Measurements from ENCODE around the gene GNG13. TPM values are rescaled to one million over a fixed set of nuclear protein-coding genes. Genes with fewer than 3 reads are reported as not detected.

GNG13 gene
- total RNA-seq, 2 donors from 2014 or later = not detected

GRCh38 chr16:785563-786535 is 14.7 kb downstream of the GNG13 start:
- intact Hi-C loops (cut with DNase I) = no loop called here
- Histone ChIP-seq H3K36me3 (replicated peaks in 1 of 2; ENCODE audit: insufficient read depth in 1 of 2, low read depth in 2 of 2) (no peaks in the 10 kb centered on the region), H3K4me3 (no peak overlapping the region), H3K4me1 (peaks cover 28% of the 10 kb centered on the region), H3K9me3 (no peaks in the 10 kb centered on the region), H3K27me3 (peaks cover 0 to 10% of the 10 kb centered on the region in 2 donors), H3K27ac (no peak overlapping the region)
- 62 to 64% methylated on average over 14 to 53 of the region's 58 CpGs for WGBS, 2 donors
- DNase-seq (peak; percentile 62 to 77 (median 67)), ATAC-seq (no peak)
- TF ChIP-seq CTCF (IDR thresholded peaks at IDR 0.05) = peak; percentile 48 to 66 (median 55)
- TF ChIP-seq POLR2A (IDR thresholded peaks at IDR 0.05) = no peak

GRCh38 chr16:784431-784830 is 16.1 kb downstream of the GNG13 start:
- DNase-seq (no peak), ATAC-seq (no peak)
- H3K9me3 ChIP-seq = no peaks in the 10 kb centered on the region
- no peak overlapping the region for H3K4me3 ChIP-seq
- 86% methylated on average over 17 of the region's 19 CpGs; no CpG with 5 or more reads in 1 of the 2 donors for WGBS, 2 donors
- peaks cover 27% of the 10 kb centered on the region for H3K4me1 ChIP-seq
- H3K27ac ChIP-seq = no peak overlapping the region
- intact Hi-C loops (cut with DNase I) = no loop called here
- no peaks in the 10 kb centered on the region for H3K36me3 ChIP-seq (replicated peaks in 1 of 2; ENCODE audit: insufficient read depth in 1 of 2, low read depth in 2 of 2)
- H3K27me3 ChIP-seq = peaks cover 0 to 10% of the 10 kb centered on the region in 2 donors
- TF ChIP-seq POLR2A (IDR thresholded peaks at IDR 0.05) = no peak
- TF ChIP-seq CTCF (IDR thresholded peaks at IDR 0.05) = no peak

GRCh38 chr16:783404-784161 is 17.0 kb downstream of the GNG13 start:
- DNase-seq (peak in 3 of 4 donors; percentile 41 to 53 (median 43)), ATAC-seq (no peak)
- 0 to 30% methylated on average over 3 to 17 of the region's 17 CpGs for WGBS, 2 donors
- Histone ChIP-seq H3K4me1 (peaks cover 19% of the 10 kb centered on the region), H3K4me3 (no peak overlapping the region), H3K27ac (no peak overlapping the region), H3K27me3 (peaks cover 0 to 10% of the 10 kb centered on the region in 2 donors), H3K9me3 (no peaks in the 10 kb centered on the region), H3K36me3 (replicated peaks in 1 of 2; ENCODE audit: insufficient read depth in 1 of 2, low read depth in 2 of 2) (no peaks in the 10 kb centered on the region)
- TF ChIP-seq CTCF (IDR thresholded peaks at IDR 0.05) (no peak), POLR2A (IDR thresholded peaks at IDR 0.05) (no peak)
- intact Hi-C loops (cut with DNase I) = no loop called here

GRCh38 chr16:782766-783403 is 17.6 kb downstream of the GNG13 start:
- no peak for ATAC-seq
- DNase-seq = no peak

More at GRCh38 chr16:782766-783403, 17.6 kb downstream of the GNG13 start:
- 47 to 70% methylated on average over 8 to 31 of the region's 36 CpGs for WGBS, 2 donors
- TF ChIP-seq CTCF (IDR thresholded peaks at IDR 0.05) (no peak), POLR2A (IDR thresholded peaks at IDR 0.05) (no peak)
- Histone ChIP-seq H3K4me1 (peaks cover 19% of the 10 kb centered on the region), H3K9me3 (no peaks in the 10 kb centered on the region), H3K27ac (no peak overlapping the region), H3K36me3 (replicated peaks in 1 of 2; ENCODE audit: insufficient read depth in 1 of 2, low read depth in 2 of 2) (no peaks in the 10 kb centered on the region), H3K4me3 (no peak overlapping the region), H3K27me3 (peaks cover 0 to 10% of the 10 kb centered on the region in 2 donors)
- intact Hi-C loops (cut with DNase I) = no loop called here

Data from body of pancreas (tissue), 4 donors.